ENCODE data around the gene AMMECR1L. TPM values are rescaled to one million over a fixed set of nuclear protein-coding genes. Genes with fewer than 3 reads are reported as not detected.

AMMECR1L gene
- total and polyA plus RNA-seq, 2 of the 4 experiments (the other 2 are of a cell fraction) = 13.4 to 14.0 TPM

DNA sequence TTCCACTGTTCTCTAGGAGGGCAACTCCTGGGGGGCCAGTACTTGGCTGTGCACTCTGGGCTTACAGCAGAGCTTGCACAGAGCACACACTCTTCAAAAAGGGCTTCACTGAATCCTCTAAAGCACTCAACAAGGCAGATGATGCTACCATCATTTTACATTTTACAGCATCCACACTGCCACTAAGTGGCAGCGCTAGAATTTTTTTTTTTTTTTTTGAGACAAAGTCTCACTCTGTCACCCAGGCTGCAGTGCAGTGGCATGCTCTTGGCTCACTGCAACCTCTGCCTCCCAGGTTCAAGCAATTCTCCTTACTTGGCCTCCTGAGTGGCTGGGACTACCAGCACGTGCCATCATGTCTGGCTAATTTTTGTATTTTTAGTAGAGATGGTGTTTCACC is 8.6 kb downstream of the AMMECR1L start:
- H3K56ac ChIP-seq (ENCODE audit: extremely low read depth, insufficient read depth, low read length) = no peak overlapping the region
- no peaks in the 10 kb centered on the region for H3K9me3 ChIP-seq (ENCODE audit: control insufficient read depth, insufficient read depth, low read length)
- 100% methylated on average over 1 of the region's 2 CpGs; no CpG with 5 or more reads in 1 of the 2 experiments for WGBS, 2 experiments (ENCODE audit: extremely low coverage in 2 of 2, insufficient read length in 1 of 2)
- H4K20me1 ChIP-seq (ENCODE audit: insufficient read depth, low read length) = peaks cover 92% of the 10 kb centered on the region
- no peak overlapping the region for H3K9ac ChIP-seq (ENCODE audit: low read depth, low read length)
- no peak overlapping the region for H2AK9ac ChIP-seq (replicated peaks; ENCODE audit: low read depth, low read length, poor library complexity)
- peaks cover 33 to 91% of the 10 kb centered on the region in 2 experiments for H3K79me1 ChIP-seq (ENCODE audit: low read depth in 1 of 2, low read length in 2 of 2)
- no peak overlapping the region for H2BK15ac ChIP-seq (ENCODE audit: low read depth, low read length)
- no peak overlapping the region for H2AFZ ChIP-seq (replicated peaks; ENCODE audit: low read length, poor library complexity)
- H4K5ac ChIP-seq (ENCODE audit: low read depth, low read length) = no peak overlapping the region
- in situ Hi-C loops (cut with MboI; ENCODE audit: low sequenced_read_pairs) = loop anchor here (25.0 kb wide), 1 partner anchor 435 kb away; the partner anchor contains the start of gene HS6ST1
- H3K27me3 ChIP-seq (ENCODE audit: control insufficient read depth, insufficient read depth, low read length) = no peaks in the 10 kb centered on the region
- H4K8ac ChIP-seq (ENCODE audit: low read depth in 2 of 2, low read length in 2 of 2) = no peak overlapping the region
- ATAC-seq (ENCODE audit: low read depth) = no peak
- ChIA-PET POLR2A (ENCODE audit: unreplicated experiment) (no interaction called here), CTCF (no interaction called here)
- dilution Hi-C loops (cut with HindIII; ENCODE audit: low sequenced_read_pairs, unreplicated experiment) = no loop called here
- H4K91ac ChIP-seq (ENCODE audit: insufficient read depth, low read depth, low read length) = no peak overlapping the region
- H3K18ac ChIP-seq (ENCODE audit: low read depth, low read length) = no peak overlapping the region
- H3K23ac ChIP-seq (ENCODE audit: low read depth, low read length) = no peak overlapping the region
- H3K4me1 ChIP-seq (ENCODE audit: control insufficient read depth, insufficient read depth, low read length) = peaks cover 8% of the 10 kb centered on the region
- peaks cover 16% of the 10 kb centered on the region for H3K9me1 ChIP-seq (ENCODE audit: insufficient read depth, low read length)
- no peak overlapping the region for H2BK5ac ChIP-seq (ENCODE audit: low read depth, low read length, poor library complexity, severe bottlenecking)
- H3K36me3 ChIP-seq (ENCODE audit: control insufficient read depth, insufficient read depth, low read length) = peaks cover 33% of the 10 kb centered on the region
- no peak overlapping the region for H3K4ac ChIP-seq (ENCODE audit: low read depth, low read length)
- H2AK5ac ChIP-seq (ENCODE audit: low read depth, low read length) = no peak overlapping the region
- H3K4me2 ChIP-seq (ENCODE audit: low read depth, low read length) = no peak overlapping the region
- BruUV-seq (replicated peaks) = no TSS peak
- no peak overlapping the region for H3K27ac ChIP-seq (ENCODE audit: insufficient read depth, low read length)
- DNase-seq = no peak
- H2BK120ac ChIP-seq (ENCODE audit: low read depth, low read length) = no peak overlapping the region
- no peak for TF ChIP-seq POLR2A (IDR thresholded peaks at IDR 0.05; ENCODE audit: low read depth, low read length)
- TF ChIP-seq CEBPB (IDR thresholded peaks at IDR 0.05; ENCODE audit: low read depth, low read length) = no peak
- TF ChIP-seq, protein P1, sequence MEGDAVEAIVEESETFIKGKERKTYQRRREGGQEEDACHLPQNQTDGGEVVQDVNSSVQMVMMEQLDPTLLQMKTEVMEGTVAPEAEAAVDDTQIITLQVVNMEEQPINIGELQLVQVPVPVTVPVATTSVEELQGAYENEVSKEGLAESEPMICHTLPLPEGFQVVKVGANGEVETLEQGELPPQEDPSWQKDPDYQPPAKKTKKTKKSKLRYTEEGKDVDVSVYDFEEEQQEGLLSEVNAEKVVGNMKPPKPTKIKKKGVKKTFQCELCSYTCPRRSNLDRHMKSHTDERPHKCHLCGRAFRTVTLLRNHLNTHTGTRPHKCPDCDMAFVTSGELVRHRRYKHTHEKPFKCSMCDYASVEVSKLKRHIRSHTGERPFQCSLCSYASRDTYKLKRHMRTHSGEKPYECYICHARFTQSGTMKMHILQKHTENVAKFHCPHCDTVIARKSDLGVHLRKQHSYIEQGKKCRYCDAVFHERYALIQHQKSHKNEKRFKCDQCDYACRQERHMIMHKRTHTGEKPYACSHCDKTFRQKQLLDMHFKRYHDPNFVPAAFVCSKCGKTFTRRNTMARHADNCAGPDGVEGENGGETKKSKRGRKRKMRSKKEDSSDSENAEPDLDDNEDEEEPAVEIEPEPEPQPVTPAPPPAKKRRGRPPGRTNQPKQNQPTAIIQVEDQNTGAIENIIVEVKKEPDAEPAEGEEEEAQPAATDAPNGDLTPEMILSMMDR (conservative IDR thresholded peaks at IDR 0.05; ENCODE audit: low read depth, low read length) = no peak
- no peak for TF ChIP-seq RFX5 (IDR thresholded peaks at IDR 0.05; ENCODE audit: low read depth, low read length)
- TF ChIP-seq MAFK (IDR thresholded peaks at IDR 0.05; ENCODE audit: low read depth, low read length) = no peak
- no peak for TF ChIP-seq RAD21 (IDR thresholded peaks at IDR 0.05; ENCODE audit: low read length)
- no peak for TF ChIP-seq SMC3 (IDR thresholded peaks at IDR 0.05; ENCODE audit: low read depth, low read length)
- TF ChIP-seq MAZ (IDR thresholded peaks at IDR 0.05; ENCODE audit: borderline replicate concordance, low read depth, low read length) = no peak
- intact Hi-C loops (cut with micrococcal nuclease) = no loop called here
- H2BK20ac ChIP-seq (ENCODE audit: low read depth, low read length) = no peak overlapping the region
- no peak overlapping the region for H3K4me3 ChIP-seq (ENCODE audit: insufficient read depth, low read depth, low read length)
- H3K14ac ChIP-seq (replicated peaks; ENCODE audit: low read depth, low read length) = no peak overlapping the region

All from IMR-90 (cell line).